Activated CD8-positive, alpha-beta memory T cell treated with anti-CD3 and anti-CD28 coated beads for 36 hours (primary cell): ENCODE measurements around the gene TTC39A. TPM values are rescaled to one million over a fixed set of nuclear protein-coding genes. Genes with fewer than 3 reads are reported as not detected.

Source experiments
- CTCF ChIA-PET: fragments of 350-600 bp; sonication (Branson Sonifier 250); formaldehyde crosslinking; loops from one replicate; lab custom pipeline; 2021; ENCODE audit warnings: antibody characterized with exemption; lab: Charles Lee
- POLR2A ChIA-PET: fragments of 350-600 bp; sonication (Branson Sonifier 250); formaldehyde crosslinking; loops from one replicate; lab custom pipeline; 2021; ENCODE audit warnings: antibody characterized with exemption; lab: Charles Lee
- total RNA-seq, 2 experiments: library from RNA; stranded (reverse); gene quantifications; one replicate each; pipeline ENCODE4 v1.2.3, GENCODE V29; 2021

TTC39A gene
- total RNA-seq, 2 experiments from 2014 or later = 0.21 TPM; not detected in 1

DNA sequence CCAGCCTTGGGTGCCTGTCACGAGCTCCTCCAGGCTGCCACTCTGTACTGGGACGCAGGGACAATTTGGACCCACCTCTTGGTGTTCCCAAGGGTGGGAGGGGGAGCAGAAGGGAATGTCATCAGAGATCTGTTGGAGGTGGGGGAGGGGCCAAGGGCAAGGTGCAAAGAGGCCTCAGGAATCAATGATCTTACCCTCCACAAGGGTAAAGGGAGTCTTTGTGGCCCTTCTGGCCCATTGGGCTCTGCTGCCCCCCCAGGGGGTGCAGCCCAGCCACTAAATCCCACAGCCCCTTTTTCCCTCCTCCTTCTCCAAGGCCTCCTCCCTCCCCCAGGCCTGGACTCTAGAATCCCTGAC lies 8.5 kb downstream of the TTC39A start:
- CTCF ChIA-PET = interaction anchor here (0.7 kb wide), 1 partner anchor 26 kb away, joined by 3 read pairs; no protein-coding TSS in a partner anchor
- POLR2A ChIA-PET = no interaction called here

- ChIA-PET CTCF (interaction anchor here (0.7 kb wide), 1 partner anchor 25 kb away, joined by 3 read pairs; no protein-coding TSS in a partner anchor), POLR2A (no interaction called here)
Measured at GRCh38 chr1:51320967-51321923, 9.1 kb downstream of the TTC39A start.

GRCh38 chr1:51317798-51318197 lies 12.6 kb downstream of the TTC39A start:
- ChIA-PET CTCF (interaction anchor here (1.1 to 1.2 kb wide), 2 partner anchors 9 to 21 kb away, joined by 3 to 4 read pairs; no protein-coding TSS in a partner anchor), POLR2A (no interaction called here)

DNA sequence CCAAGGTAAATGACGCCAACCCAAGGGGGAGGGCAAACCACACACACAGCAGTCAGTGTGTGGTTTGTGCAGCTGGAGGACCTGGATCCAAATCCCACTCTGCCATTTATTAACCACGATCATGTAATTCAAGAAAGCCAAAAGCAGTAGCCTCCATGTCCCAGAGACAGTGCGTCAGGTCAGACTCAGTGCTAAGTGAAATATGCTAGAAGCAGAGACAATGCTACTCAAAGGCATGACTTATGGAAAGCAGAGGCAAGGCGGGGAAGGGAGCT lies 13.6 kb downstream of the TTC39A start:
- CTCF ChIA-PET = no interaction called here

GRCh38 chr1:51316113-51316845 lies 14.1 kb downstream of the TTC39A start:
- ChIA-PET POLR2A (no interaction called here), CTCF (no interaction called here)

More for the DNA sequence above, 13.6 kb downstream of the TTC39A start:
- POLR2A ChIA-PET = no interaction called here

DNA sequence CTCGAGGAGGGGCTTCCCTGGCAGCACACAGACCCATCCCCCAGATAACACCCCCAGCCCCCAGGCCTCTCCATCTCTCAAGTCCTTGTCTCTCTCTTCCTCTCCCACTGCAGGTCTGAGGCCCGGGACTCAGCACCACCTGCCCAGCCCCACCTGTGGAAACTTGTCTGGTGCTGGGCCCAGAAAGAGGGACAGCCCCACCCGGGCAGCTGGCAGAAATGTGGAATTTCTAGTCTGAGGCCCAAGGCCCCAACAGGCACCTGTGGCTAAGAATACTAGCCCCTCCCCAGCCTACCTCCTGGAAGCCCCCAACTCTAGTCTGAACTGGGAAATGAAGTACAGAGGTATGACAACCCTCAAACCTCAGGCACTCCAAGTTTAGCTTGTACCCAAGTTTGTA lies 15.4 kb downstream of the TTC39A start:
- ChIA-PET POLR2A (no interaction called here), CTCF (no interaction called here)

GRCh38 chr1:51313961-51314777 lies 16.2 kb downstream of the TTC39A start:
- CTCF ChIA-PET = no interaction called here
- POLR2A ChIA-PET = no interaction called here

DNA sequence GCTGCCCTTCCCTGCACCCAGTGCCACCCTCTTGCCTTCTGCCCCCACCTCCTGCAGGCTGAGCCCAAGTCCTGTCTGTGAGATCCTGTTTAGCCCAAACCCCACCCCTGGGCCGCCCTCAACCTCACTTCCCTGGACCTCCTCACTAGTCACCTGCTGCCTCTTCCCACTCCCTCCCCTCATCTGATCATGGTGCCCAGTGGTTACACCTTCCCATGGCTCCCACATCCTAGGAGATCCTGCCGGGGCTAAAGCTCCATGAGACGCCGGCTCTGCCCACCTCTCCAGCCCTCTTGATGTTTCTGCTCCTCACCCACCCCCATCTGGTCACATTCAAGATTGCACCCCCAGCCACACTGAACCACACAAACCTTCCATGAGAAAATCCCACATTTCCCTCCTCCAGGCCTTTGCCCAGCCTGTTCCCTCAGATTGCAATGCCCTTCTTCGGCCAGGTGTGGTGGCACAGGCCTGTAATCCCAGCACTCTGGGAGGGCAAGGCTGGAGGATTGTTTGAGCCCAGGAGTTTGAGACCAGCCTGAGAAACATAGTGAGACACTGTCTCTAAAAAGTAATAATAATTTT lies 17.0 kb downstream of the TTC39A start:
- CTCF ChIA-PET = interaction anchor here (1.5 kb wide), 1 partner anchor 16 kb away, joined by 3 read pairs; no protein-coding TSS in a partner anchor
- POLR2A ChIA-PET = no interaction called here

- CTCF ChIA-PET = interaction anchor here (1.5 kb wide), 1 partner anchor 16 kb away, joined by 3 read pairs; no protein-coding TSS in a partner anchor
- POLR2A ChIA-PET = no interaction called here
Measured at GRCh38 chr1:51312718-51313117, 17.6 kb downstream of the TTC39A start.

GRCh38 chr1:51311826-51312225 lies 18.5 kb downstream of the TTC39A start:
- ChIA-PET CTCF (interaction anchor here (1.5 kb wide), 1 partner anchor 15 kb away, joined by 3 read pairs; no protein-coding TSS in a partner anchor), POLR2A (no interaction called here)

DNA sequence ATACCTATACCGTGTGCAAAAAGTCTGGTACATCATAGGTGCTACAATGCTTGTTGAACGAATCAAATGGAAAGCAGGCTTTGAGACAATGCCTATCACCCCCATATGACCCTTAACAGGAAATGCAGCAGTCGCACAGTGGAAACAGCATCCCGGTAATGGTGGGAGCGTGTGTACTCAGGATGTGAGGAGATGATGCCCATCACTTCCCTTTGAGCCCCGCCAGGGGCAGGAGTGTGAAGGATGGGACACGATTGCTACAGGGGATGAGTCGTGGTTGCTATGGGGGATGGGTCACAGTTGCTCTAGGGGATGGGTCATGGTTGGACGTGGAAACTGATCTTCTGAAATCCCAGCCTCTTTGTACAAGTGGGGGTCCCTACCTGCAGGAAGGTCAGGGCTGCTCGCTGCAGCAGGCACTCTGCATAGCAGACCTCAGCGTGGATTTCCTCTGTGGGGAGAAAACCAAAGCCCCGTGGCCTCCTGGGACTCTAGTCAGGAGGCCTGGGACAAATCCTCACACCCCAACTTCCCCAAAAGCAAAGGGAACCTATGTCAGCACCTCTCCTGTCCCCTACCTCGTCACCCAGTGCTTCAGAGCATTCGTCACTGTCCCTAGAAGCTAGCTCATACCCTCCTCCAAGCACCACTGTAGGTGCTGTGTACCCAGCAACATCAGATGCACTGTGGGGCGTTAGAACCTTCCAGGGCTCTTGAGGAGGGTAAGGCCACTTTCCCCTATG lies 19.3 kb downstream of the TTC39A start:
- ChIA-PET POLR2A (no interaction called here), CTCF (no interaction called here)

DNA sequence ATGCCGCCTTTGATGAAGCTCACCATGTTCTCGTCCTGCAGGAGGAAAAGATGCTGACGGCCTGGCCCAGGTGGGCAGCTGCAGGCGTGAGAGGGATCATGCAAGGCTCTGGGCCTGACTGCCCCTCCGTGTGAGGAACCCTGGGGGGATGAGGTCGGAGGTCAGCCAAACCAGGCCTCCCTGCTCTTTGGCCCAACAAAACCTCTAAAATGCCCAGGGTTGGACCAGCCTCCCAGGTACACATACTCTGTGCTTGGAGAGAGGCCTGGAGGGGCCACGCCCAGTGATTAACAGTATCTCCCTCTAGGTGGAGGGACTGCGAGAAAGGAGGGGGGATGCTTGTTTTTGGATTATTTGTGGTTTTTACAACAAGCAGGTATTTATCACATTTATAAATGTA lies 21.1 kb downstream of the TTC39A start:
- ChIA-PET CTCF (no interaction called here), POLR2A (no interaction called here)

DNA sequence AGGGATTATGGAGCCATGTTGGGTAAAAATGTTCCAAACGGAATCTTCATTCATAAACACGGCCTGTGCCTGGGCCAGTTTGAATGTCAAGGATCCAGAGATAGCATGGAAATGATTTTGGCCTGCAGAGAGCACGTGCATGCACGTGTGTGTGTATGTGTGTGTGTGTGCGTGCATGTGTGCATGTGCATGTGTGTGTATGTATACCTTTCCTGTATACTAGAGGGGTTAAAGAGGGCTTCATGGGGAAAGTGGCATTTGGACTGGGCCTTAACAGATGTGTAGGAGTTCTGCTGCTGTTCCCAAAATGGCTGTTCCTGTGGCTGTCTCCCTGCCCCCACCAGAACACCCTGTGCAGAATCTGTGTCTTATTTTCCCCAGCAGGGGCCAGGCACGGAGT lies 21.7 kb downstream of the TTC39A start:
- CTCF ChIA-PET = interaction anchor here (0.9 kb wide), 1 partner anchor 11 kb away, joined by 3 read pairs; no protein-coding TSS in a partner anchor

GRCh38 chr1:51306950-51307349 lies 23.4 kb downstream of the TTC39A start:
- ChIA-PET POLR2A (no interaction called here), CTCF (interaction anchor here (0.5 to 2.3 kb wide), 2 partner anchors 11 to 109 kb away, joined by 4 to 16 read pairs; no protein-coding TSS in a partner anchor)

More for the DNA sequence above, 21.7 kb downstream of the TTC39A start:
- POLR2A ChIA-PET = no interaction called here

- POLR2A ChIA-PET = no interaction called here
- CTCF ChIA-PET = interaction anchor here (0.6 to 2.3 kb wide), 2 partner anchors 9 to 54 kb away, joined by 3 to 16 read pairs; no protein-coding TSS in a partner anchor
Measured at GRCh38 chr1:51305371-51305823, 25.0 kb downstream of the TTC39A start.

DNA sequence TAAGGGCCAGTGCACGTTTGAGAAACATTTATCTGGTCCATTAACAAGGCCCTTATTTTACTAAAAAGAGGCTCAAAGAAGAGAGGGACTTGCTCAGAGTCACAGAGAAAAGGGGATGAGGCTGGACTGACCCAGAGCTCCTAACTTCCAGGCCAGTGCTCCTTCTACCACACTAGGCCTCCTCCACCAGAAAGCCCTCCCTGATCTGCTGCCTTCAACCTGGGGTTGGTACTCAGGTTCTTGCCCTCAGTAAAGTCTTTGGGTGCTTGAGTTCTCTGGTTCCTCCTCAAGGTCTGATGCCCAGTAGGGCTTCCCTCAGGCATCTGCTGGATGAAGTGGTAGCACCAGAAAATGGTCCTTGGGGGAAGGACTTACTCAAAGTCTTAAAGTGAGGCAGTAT lies 26.0 kb downstream of the TTC39A start:
- ChIA-PET CTCF (no interaction called here), POLR2A (no interaction called here)

- POLR2A ChIA-PET = no interaction called here
- CTCF ChIA-PET = no interaction called here
Measured at GRCh38 chr1:51303751-51304251, 26.6 kb downstream of the TTC39A start.

- ChIA-PET CTCF (no interaction called here), POLR2A (no interaction called here)
Measured at GRCh38 chr1:51303315-51303714, 27.0 kb downstream of the TTC39A start.
